K562 (cell line): ENCODE measurements around the gene VSIG4. TPM values are rescaled to one million over a fixed set of nuclear protein-coding genes. Genes with fewer than 3 reads are reported as not detected.
A peak's percentile ranks its signal among the peaks of the same experiment; 100 is the strongest.

Source experiments
- ATAC-seq: fragments of 200-7000 bp; cut with Tn5 transposase; 3 replicates; pipeline ENCODE4 v1.9.1; 2020; ENCODE audit warnings: moderate library complexity
- BruUV-seq: library from RNA; stranded (reverse); fragments of 400-500 nt; replicated peaks from 2 replicates; lab custom pipeline; 2021; lab: Mats Ljungman, UMichigan
- CTCF ChIA-PET: fragments of 300-600 bp; formaldehyde crosslinking; extraction: SDS; loops from one replicate; lab custom pipeline; 2021; ENCODE audit warnings: low intra/inter-chr PET ratio; lab: Yijun Ruan, JAX
- POLR2A ChIA-PET: fragments of 300-600, 350-650 bp; sonication (Branson Sonifier 250); formaldehyde crosslinking; extraction: SDS; loops from one replicate; lab custom pipeline; 2021; ENCODE audit warnings: antibody characterized with exemption, inconsistent platforms; lab: Yijun Ruan, JAX
- DNase-seq, 4 experiments: peaks; one replicate each; pipeline versions ENCODE4 v3.0.0 to v3.0.0-alpha.2; 2011 to 2018; ENCODE audit warnings: low spot score in 3 of 4, mixed read lengths in 3 of 4; ENCODE audit errors: extremely low read depth in 1 of 4
- FAIRE-seq: peaks from 2 replicates; lab custom pipeline; 2011; peaks lifted over from hg19 to GRCh38; lab: Jason Lieb, UNC
- H2AFZ ChIP-seq: 2 replicates; pipeline ENCODE4 v1.6.0; 2011; ENCODE audit warnings: low read depth, low read length, control low read depth, inconsistent platforms
- H3K27ac ChIP-seq: fragments of 200-600 bp; 3 replicates; pipeline ENCODE4 v1.8.0; 2011; ENCODE audit warnings: low read depth, mild to moderate bottlenecking, control low read depth, inconsistent platforms, low read length, moderate library complexity, mixed read lengths; ENCODE audit errors: extremely low read depth
- H3K27me3 ChIP-seq, 2 experiments: fragments of 300-600 bp in 1 of 2; 2 replicates in 1 of 2; 3 replicates in 1 of 2; pipeline versions ENCODE4 v1.6.0 to v1.8.0; 2011; ENCODE audit warnings: inconsistent platforms in 2 of 2, low read length in 2 of 2, mild to moderate bottlenecking in 1 of 2, mixed read lengths in 1 of 2, moderate library complexity in 1 of 2; ENCODE audit not compliant: control insufficient read depth in 2 of 2, insufficient read depth in 2 of 2
- H3K36me3 ChIP-seq: fragments of 300-600 bp; 3 replicates; pipeline ENCODE4 v1.8.0; 2011; ENCODE audit warnings: mild to moderate bottlenecking, low read length, inconsistent platforms; ENCODE audit not compliant: control insufficient read depth, insufficient read depth
- H3K4me1 ChIP-seq, 2 experiments: fragments of 200-600 bp in 1 of 2; replicated peaks in 1 of 2; 2 replicates in 1 of 2; 3 replicates in 1 of 2; pipeline versions ENCODE4 v1.5.1 to v1.8.0; 2011; ENCODE audit warnings: inconsistent platforms in 2 of 2, low read length in 2 of 2, mild to moderate bottlenecking in 1 of 2, mixed read lengths in 1 of 2, moderate library complexity in 1 of 2; ENCODE audit not compliant: control insufficient read depth in 2 of 2, insufficient read depth in 2 of 2
- H3K4me2 ChIP-seq: 2 replicates; pipeline ENCODE4 v1.6.1; 2011; ENCODE audit warnings: low read length, control low read depth, inconsistent platforms, mixed read lengths; ENCODE audit not compliant: insufficient read depth
- H3K4me3 ChIP-seq: fragments of 200-600 bp; sonication (generic), shearing (Covaris generic); 2 replicates; pipeline ENCODE4 v1.5.1; 2016; ENCODE audit warnings: control low read depth, inconsistent platforms
- H3K79me2 ChIP-seq: fragments of 200-600 bp; 3 replicates; pipeline ENCODE4 v1.8.0; 2011; ENCODE audit warnings: low read length, inconsistent platforms; ENCODE audit not compliant: control insufficient read depth, insufficient read depth
- H3K9ac ChIP-seq, 2 experiments: 2 replicates each; pipeline versions ENCODE4 v1.6.0 to v1.6.1; 2011; ENCODE audit warnings: low read depth in 2 of 2, low read length in 2 of 2, control low read depth in 1 of 2, inconsistent platforms in 1 of 2, mild to moderate bottlenecking in 1 of 2, mixed read lengths in 1 of 2; ENCODE audit not compliant: insufficient read depth in 1 of 2
- H3K9me1 ChIP-seq: one replicate; pipeline ENCODE4 v1.6.0; 2011; ENCODE audit warnings: inconsistent platforms, mild to moderate bottlenecking, low read length, moderate library complexity; ENCODE audit not compliant: control insufficient read depth, insufficient read depth
- H3K9me3 ChIP-seq: replicated peaks from 2 replicates; pipeline ENCODE4 v1.5.1; 2011; ENCODE audit warnings: low read depth, low read length, inconsistent platforms; ENCODE audit not compliant: control insufficient read depth, insufficient read depth
- H4K20me1 ChIP-seq: replicated peaks from 2 replicates; pipeline ENCODE4 v1.6.1; 2011; ENCODE audit warnings: low read length, inconsistent platforms, mixed read lengths; ENCODE audit not compliant: control insufficient read depth, insufficient read depth
- CEBPG ChIP-seq, 3 experiments: fragments of 200-800 bp in 1 of 3; sonication (Bioruptor generic) in 1 of 3; sonication (generic) in 1 of 3; formaldehyde crosslinking in 1 of 3; IDR thresholded peaks in 2 of 3; conservative IDR thresholded peaks in 1 of 3; 2 replicates each; pipeline versions ENCODE4 v1.6.1 to v1.8.0; 2016 to 2022; ENCODE audit warnings: missing compliant biosample characterization in 2 of 3, missing genetic modification characterization in 2 of 3, mild to moderate bottlenecking in 1 of 3, missing genetic modification reagents in 1 of 3
- FOXK2 ChIP-seq, 2 experiments: fragments of 450-650 bp; IDR thresholded peaks in 1 of 2; conservative IDR thresholded peaks in 1 of 2; 2 replicates each; pipeline ENCODE4 v1.6.1; 2016; ENCODE audit warnings: low read depth in 2 of 2, mild to moderate bottlenecking in 1 of 2
- HDAC3 ChIP-seq: fragments of 450-650 bp; IDR thresholded peaks from 2 replicates; pipeline ENCODE4 v1.6.1; 2018; ENCODE audit warnings: borderline replicate concordance, mild to moderate bottlenecking, moderate library complexity; ENCODE audit not compliant: partially characterized antibody
- HIVEP1 ChIP-seq: fragments of 250-450 bp; sonication (Bioruptor Pico); IDR thresholded peaks from 2 replicates; pipeline ENCODE4 v1.4.0; 2020; ENCODE audit warnings: mild to moderate bottlenecking
- HOXB6 ChIP-seq: fragments of 250-450 bp; sonication (Bioruptor Pico); IDR thresholded peaks from 2 replicates; pipeline ENCODE4 v1.5.1; 2022; ENCODE audit warnings: mild to moderate bottlenecking, borderline replicate concordance
- KDM2B ChIP-seq: fragments of 250-450 bp; sonication (Bioruptor Pico); IDR thresholded peaks from 2 replicates; pipeline ENCODE4 v1.8.0; 2021; ENCODE audit warnings: mild to moderate bottlenecking, moderate library complexity
- KLF16 ChIP-seq: IDR thresholded peaks from 2 replicates; pipeline ENCODE4 v1.6.1; 2016; ENCODE audit warnings: antibody characterized with exemption
- NONO ChIP-seq, 2 experiments: fragments of 200-400 bp in 1 of 2; fragments of 450-650 bp in 1 of 2; formaldehyde crosslinking in 1 of 2; IDR thresholded peaks; 2 replicates each; pipeline ENCODE4 v1.6.1; 2017; ENCODE audit warnings: low read depth in 2 of 2, mild to moderate bottlenecking in 2 of 2, moderate library complexity in 2 of 2, low read length in 1 of 2
- RBBP5 ChIP-seq: fragments of 200-600 bp; sonication (generic); IDR thresholded peaks from 2 replicates; pipeline ENCODE4 v1.6.1; 2012; ENCODE audit warnings: borderline replicate concordance, mild to moderate bottlenecking, low read length, control low read depth, inconsistent platforms; ENCODE audit not compliant: insufficient read depth, poor library complexity, severe bottlenecking
- SPI1 ChIP-seq: IDR thresholded peaks from 2 replicates; pipeline ENCODE4 v1.6.1; 2011; ENCODE audit warnings: low read depth, low read length, control low read depth, borderline replicate concordance
- SRF ChIP-seq, 2 experiments: fragments of 250-450, 450-650 bp in 1 of 2; sonication (Bioruptor Pico) in 1 of 2; sonication (generic) in 1 of 2; formaldehyde crosslinking; IDR thresholded peaks; 2 replicates each; pipeline versions ENCODE4 v1.5.0 to v1.5.1; 2020 to 2022; ENCODE audit warnings: mild to moderate bottlenecking in 1 of 2, missing genetic modification reagents in 1 of 2
- TAF1 ChIP-seq: IDR thresholded peaks from 2 replicates; pipeline ENCODE4 v1.6.1; 2011; ENCODE audit warnings: mild to moderate bottlenecking, low read length, moderate library complexity; ENCODE audit not compliant: insufficient read depth, control insufficient read depth, severe bottlenecking; ENCODE audit errors: extremely low read depth
- TCF3 ChIP-seq: sonication (generic); formaldehyde crosslinking; IDR thresholded peaks from 2 replicates; pipeline ENCODE4 v1.4.0; 2020; ENCODE audit warnings: mild to moderate bottlenecking, missing genetic modification reagents
- TEAD4 ChIP-seq, 2 experiments: sonication (generic) in 1 of 2; formaldehyde crosslinking in 1 of 2; IDR thresholded peaks; 2 replicates each; pipeline versions ENCODE4 v1.6.1 to v1.8.0; 2012 to 2022; ENCODE audit warnings: borderline replicate concordance in 1 of 2, inconsistent platforms in 1 of 2, low read length in 1 of 2, mild to moderate bottlenecking in 1 of 2, missing genetic modification reagents in 1 of 2
- ZNF124 ChIP-seq: sonication (generic); formaldehyde crosslinking; IDR thresholded peaks from 2 replicates; pipeline ENCODE4 v1.8.1; 2022; ENCODE audit warnings: missing genetic modification reagents
- ZNF766 ChIP-seq: fragments of 200-800 bp; sonication (Bioruptor generic); conservative IDR thresholded peaks from 2 replicates; pipeline ENCODE4 v1.6.1; 2016; ENCODE audit warnings: missing genetic modification characterization, missing compliant biosample characterization
- WGBS: fragments of 100-300 bp; shearing (Covaris generic); methylation state at CpG from one replicate; pipeline ENCODE4 v1.1.6; 2016; ENCODE audit warnings: low coverage, mixed read lengths; ENCODE audit not compliant: insufficient coverage; ENCODE audit errors: missing lambda C conversion rate; 5-methylcytosine and 5-hydroxymethylcytosine counted together
- in situ Hi-C: fragments of 300-500 bp; cut with MboI; formaldehyde crosslinking; loops from 4 replicates; pipeline ENCODE4 v1.15.0; 2018; ENCODE audit warnings: inconsistent platforms, mixed read lengths
- intact Hi-C: fragments of 100-400 bp; cut with micrococcal nuclease; formaldehyde crosslinking; loops from 2 replicates; pipeline ENCODE4 v1.14.2; 2022
- polyA plus RNA-seq, 8 experiments: library from polyadenylated mRNA; depleted of rRNA in 4 of 8; stranded (reverse) in 5 of 8; unstranded in 3 of 8; fragments of >200 nt; fragmentation: Nextera tagmentation in 2 of 8; fragmentation: Illumina TruSeq in 1 of 8; extraction: Ambion mirVana in 2 of 8; extraction: Trizol in 1 of 8; gene quantifications; 2 replicates each; pipeline versions ENCODE4 v1.2.1 to v1.2.3, GENCODE V29; 2011 to 2014; ENCODE audit warnings: inconsistent platforms in 1 of 8, missing spikeins in 1 of 8
- total RNA-seq, 7 experiments: library from RNA; depleted of rRNA in 6 of 7; stranded (reverse); fragments of >200 nt in 6 of 7; fragmentation: Illumina TruSeq in 2 of 7; extraction: Trizol in 2 of 7; gene quantifications; 2 replicates each; pipeline versions ENCODE4 v1.2.1 to v1.2.3, GENCODE V29; 2011 to 2021; ENCODE audit warnings: low replicate concordance in 1 of 7
- TF ChIP-seq, protein P1 (sequence below), 2 experiments: fragments of 200-800 bp in 1 of 2; sonication (Bioruptor generic) in 1 of 2; sonication (generic) in 1 of 2; formaldehyde crosslinking in 1 of 2; IDR thresholded peaks in 1 of 2; conservative IDR thresholded peaks in 1 of 2; 2 replicates each; pipeline versions ENCODE4 v1.5.0 to v1.6.1; 2016 to 2020; ENCODE audit warnings: missing compliant biosample characterization in 1 of 2, missing genetic modification characterization in 1 of 2, missing genetic modification reagents in 1 of 2

The VSIG4 gene
- total and polyA plus RNA-seq, 9 of the 15 experiments (the other 6 are each of a cell fraction or from before 2014, with no cell fraction given) = 0.22 to 1.6 (median 0.46) TPM; not detected in 1

DNA sequence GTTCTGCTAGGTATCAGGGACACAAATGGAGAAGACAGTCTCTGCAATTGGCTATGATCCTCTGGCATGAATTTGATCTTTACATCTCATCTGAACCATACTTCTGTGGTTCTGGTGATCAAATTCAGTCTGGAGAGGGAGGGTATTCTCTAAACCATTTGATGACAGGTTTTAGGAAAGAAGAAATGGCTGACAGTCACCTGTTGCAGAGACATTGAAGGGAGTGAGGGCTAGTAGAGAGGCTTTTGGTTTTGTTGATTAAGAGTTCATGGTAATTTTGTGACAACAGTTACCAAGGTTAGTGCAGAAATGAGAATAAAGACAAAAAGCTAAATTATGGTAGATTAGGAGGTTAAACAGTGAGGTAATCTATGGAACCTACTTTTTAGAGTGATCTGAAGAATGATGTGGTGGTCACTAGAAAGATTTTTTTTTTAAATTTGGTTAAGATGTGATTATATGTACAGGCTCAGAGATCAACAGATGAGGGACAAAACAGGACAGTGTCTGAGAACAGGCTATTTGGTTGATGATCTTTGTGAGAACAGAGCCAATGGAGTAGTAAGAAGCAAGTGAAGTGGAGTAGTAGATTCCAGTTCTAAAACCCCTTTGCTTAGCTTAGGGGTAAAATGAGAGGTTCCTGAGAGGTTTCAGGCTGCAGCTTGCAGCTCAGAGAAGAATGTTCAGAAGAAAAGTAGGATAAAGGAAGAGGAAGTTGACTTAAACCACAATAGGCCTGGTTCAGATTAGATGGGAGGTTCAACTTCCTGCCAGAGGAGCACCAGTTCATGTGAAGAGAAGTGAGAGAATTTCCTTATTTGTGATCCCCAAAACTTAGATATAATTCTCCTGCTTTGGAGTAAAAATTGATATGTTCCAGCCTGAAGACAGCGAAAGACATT, 34.7 kb downstream of the VSIG4 start:
- in situ Hi-C loops = no loop called here
- 15% methylated on average over 1 of the region's 1 CpG for WGBS
- no peaks in the 10 kb centered on the region for H3K27me3 ChIP-seq
- POLR2A ChIA-PET = interaction anchor here (1.1 to 2.0 kb wide), 4 partner anchors 10 to 19 kb away, joined by 3 to 9 read pairs (median 5); no protein-coding TSS in a partner anchor
- intact Hi-C loops = loop anchor here (5.0 kb wide), 2 partner anchors 78 to 308 kb away; no protein-coding TSS in a partner anchor
- no peak overlapping the region for H2AFZ ChIP-seq
- FAIRE-seq (peak; percentile 66), DNase-seq (peak in 2 of 4 experiments; percentile 41 to 75), ATAC-seq (peak; percentile 51)
- no peaks in the 10 kb centered on the region for H4K20me1 ChIP-seq
- TSS peak; percentile 78 for BruUV-seq
- H3K4me3 ChIP-seq = no peak overlapping the region
- peaks cover 6 to 74% of the 10 kb centered on the region in 2 experiments; a peak in 3 of 5 replicates for H3K4me1 ChIP-seq
- H3K4me2 ChIP-seq = peak overlapping the region; percentile 53
- peaks cover 44% of the 10 kb centered on the region for H3K79me2 ChIP-seq
- H3K9ac ChIP-seq = peak overlapping the region in 1 of 2 experiments; percentile 66; a peak in 2 of 4 replicates
- CTCF ChIA-PET = no interaction called here
- H3K9me1 ChIP-seq = no peaks in the 10 kb centered on the region
- peaks cover 2% of the 10 kb centered on the region; the same call in 1 of the 2 replicates for H3K9me3 ChIP-seq
- H3K27ac ChIP-seq = peak overlapping the region; percentile 90
- H3K36me3 ChIP-seq = peaks cover 3% of the 10 kb centered on the region; the same call in 2 of the 3 replicates
- TF ChIP-seq SPI1 (peak; percentile 81), RBBP5 (no peak), ZNF124 (CRISPR knock-in tag) (no peak), NONO (IDR thresholded peaks at IDR 0.05; ENCODE audit: low read depth in 2 of 2, low read length in 1 of 2) (no peak), CEBPG (CRISPR knock-in tag; IDR thresholded peaks at IDR 0.05) (no peak), CEBPG (tag; conservative IDR thresholded peaks at IDR 0.05 in 1 of 2, IDR thresholded peaks at IDR 0.05 in 1 of 2) (no peak), KDM2B (CRISPR knock-in tag) (no peak), HIVEP1 (no peak), KLF16 (0 out of 2 replicates have a peak, but pooled peaks have one; percentile 37), TAF1 (peak; percentile 36), SRF (CRISPR knock-in tag; IDR thresholded peaks at IDR 0.05) (no peak), TCF3 (CRISPR knock-in tag) (peak; percentile 71), ZNF766 (CRISPR knock-in tag) (peak; percentile 81), FOXK2 (conservative IDR thresholded peaks at IDR 0.05 in 1 of 2, IDR thresholded peaks at IDR 0.05 in 1 of 2; ENCODE audit: low read depth in 2 of 2) (no peak), TEAD4 (IDR thresholded peaks at IDR 0.05; ENCODE audit: low read length) (peak; percentile 78), TEAD4 (CRISPR knock-in tag; IDR thresholded peaks at IDR 0.05; ENCODE audit: borderline replicate concordance) (no peak), HDAC3 (peak; percentile 52), HOXB6 (CRISPR knock-in tag) (no peak)
- TF ChIP-seq, protein P1, sequence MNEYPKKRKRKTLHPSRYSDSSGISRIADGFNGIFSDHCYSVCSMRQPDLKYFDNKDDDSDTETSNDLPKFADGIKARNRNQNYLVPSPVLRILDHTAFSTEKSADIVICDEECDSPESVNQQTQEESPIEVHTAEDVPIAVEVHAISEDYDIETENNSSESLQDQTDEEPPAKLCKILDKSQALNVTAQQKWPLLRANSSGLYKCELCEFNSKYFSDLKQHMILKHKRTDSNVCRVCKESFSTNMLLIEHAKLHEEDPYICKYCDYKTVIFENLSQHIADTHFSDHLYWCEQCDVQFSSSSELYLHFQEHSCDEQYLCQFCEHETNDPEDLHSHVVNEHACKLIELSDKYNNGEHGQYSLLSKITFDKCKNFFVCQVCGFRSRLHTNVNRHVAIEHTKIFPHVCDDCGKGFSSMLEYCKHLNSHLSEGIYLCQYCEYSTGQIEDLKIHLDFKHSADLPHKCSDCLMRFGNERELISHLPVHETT (CRISPR knock-in tag; conservative IDR thresholded peaks at IDR 0.05 in 1 of 2, IDR thresholded peaks at IDR 0.05 in 1 of 2) = no peak; a peak in 1 of 4 replicates
